ENCODE results near the gene LAMB3.

DNA sequence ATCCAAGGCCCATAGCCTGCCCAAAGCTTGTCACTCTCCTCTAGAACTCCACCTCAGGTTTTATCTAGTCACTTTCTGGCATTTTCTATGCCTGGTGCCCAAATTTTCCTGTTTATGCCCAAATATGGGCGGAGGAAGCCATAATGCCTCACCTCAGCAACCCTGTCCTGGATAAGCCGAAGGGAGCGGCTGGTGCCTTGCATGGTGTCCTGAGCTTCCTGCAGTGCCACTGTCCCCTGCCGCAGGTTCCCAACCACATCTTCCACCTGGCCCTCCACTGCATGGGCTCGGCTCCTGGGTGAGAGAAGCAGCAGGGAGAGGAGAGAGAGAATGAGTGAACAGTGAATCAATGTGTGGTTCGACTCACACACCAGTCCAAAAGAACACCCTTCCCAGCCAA lies 34.5 kb downstream of the LAMB3 start:
- TF ChIP-seq CTCF (IDR thresholded peaks at IDR 0.05) (no peak), ZFX (IDR thresholded peaks at IDR 0.05; ENCODE audit: borderline replicate concordance) (no peak)

Data from 22Rv1 (cell line).